GM12878 (cell line): ENCODE results near the gene SLC45A1. TPM values are rescaled to one million over a fixed set of nuclear protein-coding genes. Genes with fewer than 3 reads are reported as not detected.

ENCODE experiments used
- ATAC-seq: fragments of 200-7000 bp; cut with Tn5 transposase; 3 replicates; pipeline ENCODE4 v1.9.1; 2020; ENCODE audit warnings: mild to moderate bottlenecking, moderate library complexity
- BruUV-seq: library from RNA; stranded (reverse); fragments of 400-500 nt; replicated peaks from 2 replicates; lab custom pipeline; 2021; lab: Mats Ljungman, UMichigan
- CTCF ChIA-PET: fragments of 300-600 bp; sonication (Branson Sonifier 250); formaldehyde crosslinking; extraction: SDS; loops from one replicate; lab custom pipeline; 2021; ENCODE audit warnings: inconsistent platforms; lab: Yijun Ruan, JAX
- POLR2A ChIA-PET: fragments of 350-600 bp; formaldehyde crosslinking; extraction: SDS; loops from one replicate; lab custom pipeline; 2021; ENCODE audit warnings: inconsistent platforms; lab: Charles Lee
- RAD21 ChIA-PET: fragments of 300-600 bp; sonication (Branson Sonifier 250); formaldehyde crosslinking; loops from one replicate; lab custom pipeline; 2023; ENCODE audit warnings: antibody characterized with exemption; ENCODE audit not compliant: unreplicated experiment; lab: Charles Lee
- SMC1A ChIA-PET: fragments of 300-600 bp; sonication (Branson Sonifier 250); formaldehyde crosslinking; loops from one replicate; lab custom pipeline; 2023; ENCODE audit not compliant: unreplicated experiment, uncharacterized antibody; lab: Charles Lee
- DNase-seq: peaks from one replicate; pipeline ENCODE4 v3.0.0-alpha.2; 2011; ENCODE audit warnings: low read depth, low spot score
- FAIRE-seq: peaks from 3 replicates; lab custom pipeline; 2011; peaks lifted over from hg19 to GRCh38; lab: Jason Lieb, UNC
- H2AFZ ChIP-seq: 2 replicates; pipeline ENCODE4 v1.6.0; 2011; ENCODE audit warnings: low read depth, low read length, control low read depth; ENCODE audit not compliant: control insufficient read depth
- H3K27ac ChIP-seq: 2 replicates; pipeline ENCODE4 v1.5.1; 2011; ENCODE audit warnings: control low read depth; ENCODE audit not compliant: control insufficient read depth, insufficient read depth
- H3K27me3 ChIP-seq, 2 experiments: replicated peaks in 1 of 2; 2 replicates each; pipeline versions ENCODE4 v1.6.0 to v1.6.1; 2011; ENCODE audit warnings: low read length in 1 of 2; ENCODE audit not compliant: control insufficient read depth in 2 of 2, insufficient read depth in 2 of 2
- H3K36me3 ChIP-seq, 2 experiments: 2 replicates each; pipeline ENCODE4 v1.5.1; 2011; ENCODE audit warnings: low read length in 1 of 2; ENCODE audit not compliant: control insufficient read depth in 2 of 2, insufficient read depth in 2 of 2
- H3K4me1 ChIP-seq: 2 replicates; pipeline ENCODE4 v1.6.1; 2011; ENCODE audit warnings: mild to moderate bottlenecking, low read length, moderate library complexity, mixed read lengths; ENCODE audit not compliant: control insufficient read depth, insufficient read depth
- H3K4me2 ChIP-seq: 2 replicates; pipeline ENCODE4 v1.6.0; 2011; ENCODE audit warnings: control low read depth; ENCODE audit not compliant: control insufficient read depth, insufficient read depth
- H3K4me3 ChIP-seq: fragments of 200-600 bp; sonication (generic); 2 replicates; pipeline ENCODE4 v1.5.1; 2016
- H3K79me2 ChIP-seq: 2 replicates; pipeline ENCODE4 v1.6.0; 2011; ENCODE audit warnings: low read length; ENCODE audit not compliant: control insufficient read depth, insufficient read depth
- H3K9ac ChIP-seq: 2 replicates; pipeline ENCODE4 v1.8.0; 2011; ENCODE audit warnings: low read length, control low read depth, mixed read lengths; ENCODE audit not compliant: control insufficient read depth, insufficient read depth
- H3K9me3 ChIP-seq: replicated peaks from 3 replicates; pipeline ENCODE4 v1.5.1; 2011; ENCODE audit warnings: mild to moderate bottlenecking, low read length; ENCODE audit not compliant: control insufficient read depth, insufficient read depth
- H4K20me1 ChIP-seq: 2 replicates; pipeline ENCODE4 v1.6.0; 2011; ENCODE audit not compliant: control insufficient read depth, insufficient read depth
- DPF2 ChIP-seq: fragments of 450-650 bp; IDR thresholded peaks from 2 replicates; pipeline ENCODE4 v1.6.1; 2017; ENCODE audit warnings: mild to moderate bottlenecking
- FOXM1 ChIP-seq: IDR thresholded peaks from 2 replicates; pipeline ENCODE4 v1.6.1; 2012; ENCODE audit warnings: low read depth, mild to moderate bottlenecking, inconsistent platforms, low read length, moderate library complexity
- MXI1 ChIP-seq: fragments of 150-350 bp; IDR thresholded peaks from 2 replicates; pipeline ENCODE4 v1.6.1; 2011; ENCODE audit warnings: low read depth, mild to moderate bottlenecking, inconsistent platforms, low read length, improper control_type of control experiment
- RBBP5 ChIP-seq: fragments of 200-600 bp; sonication (generic); conservative IDR thresholded peaks from 2 replicates; pipeline ENCODE4 v1.6.1; 2016
- SMAD5 ChIP-seq: IDR thresholded peaks from 2 replicates; pipeline ENCODE4 v1.6.1; 2016; ENCODE audit warnings: antibody characterized with exemption, low read depth
- WGBS: methylation state at CpG from one replicate; pipeline ENCODE4 v1.1.6; 2016; ENCODE audit warnings: low lambda C conversion rate; ENCODE audit not compliant: insufficient replicate concordance, insufficient coverage; ENCODE audit errors: missing lambda C conversion rate; 5-methylcytosine and 5-hydroxymethylcytosine counted together
- in situ Hi-C: fragments of 300-500 bp; cut with MboI; formaldehyde crosslinking; loops from 9 replicates; pipeline ENCODE4 v1.14.3; 2018; ENCODE audit warnings: mixed read lengths
- intact Hi-C: fragments of 100-400 bp; cut with micrococcal nuclease; formaldehyde crosslinking; loops from one replicate; pipeline ENCODE4 v1.14.2; 2022; ENCODE audit not compliant: unreplicated experiment
- polyA plus RNA-seq, 11 experiments: library from polyadenylated mRNA; depleted of rRNA in 4 of 11; unstranded in 6 of 11; stranded (reverse) in 5 of 11; fragments of >200 nt; fragmentation: Nextera tagmentation in 4 of 11; fragmentation: Illumina TruSeq in 1 of 11; extraction: Ambion mirVana in 4 of 11; extraction: Trizol in 1 of 11; gene quantifications; 1 replicate in 1 of 11; 2 replicates in 10 of 11; pipeline versions ENCODE4 v1.2.1 to v1.2.3, GENCODE V29; 2011 to 2016; ENCODE audit warnings: inconsistent platforms in 2 of 11, missing spikeins in 2 of 11, low read depth in 1 of 11
- total RNA-seq, 4 experiments: library from RNA; depleted of rRNA in 3 of 4; stranded (reverse); fragments of >200 nt in 3 of 4; fragmentation: Illumina TruSeq in 1 of 4; extraction: Trizol in 1 of 4; gene quantifications; 2 replicates each; pipeline versions ENCODE4 v1.2.1 to v1.2.3, GENCODE V29; 2013 to 2021
- TF ChIP-seq, protein P1 (sequence below): fragments of 450-650 bp; IDR thresholded peaks from 2 replicates; pipeline ENCODE4 v1.6.1; 2017; ENCODE audit warnings: mild to moderate bottlenecking
- TF ChIP-seq, protein P2 (sequence below): IDR thresholded peaks from 2 replicates; pipeline ENCODE4 v1.6.1; 2012; ENCODE audit warnings: low read depth, low read length, improper control_type of control experiment
- TF ChIP-seq, protein P3 (sequence below): fragments of 150-350 bp; IDR thresholded peaks from 2 replicates; pipeline ENCODE4 v1.6.1; 2016; ENCODE audit warnings: low read depth, low read length
- TF ChIP-seq, protein P4 (sequence below): fragments of 450-650 bp; IDR thresholded peaks from 2 replicates; pipeline ENCODE4 v1.6.1; 2017; ENCODE audit warnings: low read depth, mild to moderate bottlenecking, moderate library complexity

SLC45A1 gene
- total and polyA plus RNA-seq, 10 of the 15 experiments (the other 5 are each of a cell fraction or from before 2014, with no cell fraction given), result 0.07 to 0.23 (median 0.13) TPM; not detected in 6

DNA sequence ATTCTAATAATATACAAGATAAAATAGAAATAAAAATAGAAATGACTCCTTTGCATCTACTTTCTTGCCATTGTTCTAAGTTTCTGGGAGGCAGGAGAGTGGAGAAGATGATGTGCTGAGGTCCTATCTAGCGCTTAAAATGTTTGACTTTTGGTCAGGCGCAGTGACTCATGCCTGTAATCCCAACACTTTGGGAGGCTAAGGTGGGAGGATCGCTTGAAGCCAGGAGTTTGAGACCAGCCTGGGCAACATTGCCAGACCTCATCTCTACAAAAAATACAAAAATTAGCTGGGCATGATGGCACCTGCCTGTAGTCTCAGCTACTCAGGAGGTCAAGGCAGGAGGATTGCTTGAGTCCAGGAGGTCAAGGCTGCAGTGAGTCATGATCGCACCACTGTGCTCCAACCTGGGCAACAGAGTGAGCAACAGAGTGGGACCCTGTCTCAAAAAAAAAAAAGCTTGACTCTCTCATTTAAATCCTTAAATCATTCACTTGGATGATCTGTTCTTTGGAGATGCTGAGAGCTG lies 24.2 kb upstream of the SLC45A1 start:
- H3K4me3 ChIP-seq, result no peak overlapping the region
- H3K36me3 ChIP-seq, result no peaks in the 10 kb centered on the region
- SMC1A ChIA-PET, result interaction anchor here (1.6 kb wide), 1 partner anchor 9 kb away, joined by 4 read pairs; no protein-coding TSS in a partner anchor
- H2AFZ ChIP-seq, result no peak overlapping the region
- in situ Hi-C loops (no loop called here), intact Hi-C loops (no loop called here)
- no peak overlapping the region for H3K27ac ChIP-seq
- no peaks in the 10 kb centered on the region for H3K79me2 ChIP-seq
- H3K4me2 ChIP-seq, result no peak overlapping the region
- POLR2A ChIA-PET, result no interaction called here
- TF ChIP-seq FOXM1, result no peak
- no peak for TF ChIP-seq RBBP5
- TF ChIP-seq DPF2, result no peak
- no peak for TF ChIP-seq SMAD5
- TF ChIP-seq MXI1, result no peak
- TF ChIP-seq, protein P1, sequence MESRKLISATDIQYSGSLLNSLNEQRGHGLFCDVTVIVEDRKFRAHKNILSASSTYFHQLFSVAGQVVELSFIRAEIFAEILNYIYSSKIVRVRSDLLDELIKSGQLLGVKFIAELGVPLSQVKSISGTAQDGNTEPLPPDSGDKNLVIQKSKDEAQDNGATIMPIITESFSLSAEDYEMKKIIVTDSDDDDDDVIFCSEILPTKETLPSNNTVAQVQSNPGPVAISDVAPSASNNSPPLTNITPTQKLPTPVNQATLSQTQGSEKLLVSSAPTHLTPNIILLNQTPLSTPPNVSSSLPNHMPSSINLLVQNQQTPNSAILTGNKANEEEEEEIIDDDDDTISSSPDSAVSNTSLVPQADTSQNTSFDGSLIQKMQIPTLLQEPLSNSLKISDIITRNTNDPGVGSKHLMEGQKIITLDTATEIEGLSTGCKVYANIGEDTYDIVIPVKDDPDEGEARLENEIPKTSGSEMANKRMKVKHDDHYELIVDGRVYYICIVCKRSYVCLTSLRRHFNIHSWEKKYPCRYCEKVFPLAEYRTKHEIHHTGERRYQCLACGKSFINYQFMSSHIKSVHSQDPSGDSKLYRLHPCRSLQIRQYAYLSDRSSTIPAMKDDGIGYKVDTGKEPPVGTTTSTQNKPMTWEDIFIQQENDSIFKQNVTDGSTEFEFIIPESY, result no peak
- TF ChIP-seq, protein P2, sequence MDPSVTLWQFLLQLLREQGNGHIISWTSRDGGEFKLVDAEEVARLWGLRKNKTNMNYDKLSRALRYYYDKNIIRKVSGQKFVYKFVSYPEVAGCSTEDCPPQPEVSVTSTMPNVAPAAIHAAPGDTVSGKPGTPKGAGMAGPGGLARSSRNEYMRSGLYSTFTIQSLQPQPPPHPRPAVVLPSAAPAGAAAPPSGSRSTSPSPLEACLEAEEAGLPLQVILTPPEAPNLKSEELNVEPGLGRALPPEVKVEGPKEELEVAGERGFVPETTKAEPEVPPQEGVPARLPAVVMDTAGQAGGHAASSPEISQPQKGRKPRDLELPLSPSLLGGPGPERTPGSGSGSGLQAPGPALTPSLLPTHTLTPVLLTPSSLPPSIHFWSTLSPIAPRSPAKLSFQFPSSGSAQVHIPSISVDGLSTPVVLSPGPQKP, result no peak
- TF ChIP-seq, protein P3, sequence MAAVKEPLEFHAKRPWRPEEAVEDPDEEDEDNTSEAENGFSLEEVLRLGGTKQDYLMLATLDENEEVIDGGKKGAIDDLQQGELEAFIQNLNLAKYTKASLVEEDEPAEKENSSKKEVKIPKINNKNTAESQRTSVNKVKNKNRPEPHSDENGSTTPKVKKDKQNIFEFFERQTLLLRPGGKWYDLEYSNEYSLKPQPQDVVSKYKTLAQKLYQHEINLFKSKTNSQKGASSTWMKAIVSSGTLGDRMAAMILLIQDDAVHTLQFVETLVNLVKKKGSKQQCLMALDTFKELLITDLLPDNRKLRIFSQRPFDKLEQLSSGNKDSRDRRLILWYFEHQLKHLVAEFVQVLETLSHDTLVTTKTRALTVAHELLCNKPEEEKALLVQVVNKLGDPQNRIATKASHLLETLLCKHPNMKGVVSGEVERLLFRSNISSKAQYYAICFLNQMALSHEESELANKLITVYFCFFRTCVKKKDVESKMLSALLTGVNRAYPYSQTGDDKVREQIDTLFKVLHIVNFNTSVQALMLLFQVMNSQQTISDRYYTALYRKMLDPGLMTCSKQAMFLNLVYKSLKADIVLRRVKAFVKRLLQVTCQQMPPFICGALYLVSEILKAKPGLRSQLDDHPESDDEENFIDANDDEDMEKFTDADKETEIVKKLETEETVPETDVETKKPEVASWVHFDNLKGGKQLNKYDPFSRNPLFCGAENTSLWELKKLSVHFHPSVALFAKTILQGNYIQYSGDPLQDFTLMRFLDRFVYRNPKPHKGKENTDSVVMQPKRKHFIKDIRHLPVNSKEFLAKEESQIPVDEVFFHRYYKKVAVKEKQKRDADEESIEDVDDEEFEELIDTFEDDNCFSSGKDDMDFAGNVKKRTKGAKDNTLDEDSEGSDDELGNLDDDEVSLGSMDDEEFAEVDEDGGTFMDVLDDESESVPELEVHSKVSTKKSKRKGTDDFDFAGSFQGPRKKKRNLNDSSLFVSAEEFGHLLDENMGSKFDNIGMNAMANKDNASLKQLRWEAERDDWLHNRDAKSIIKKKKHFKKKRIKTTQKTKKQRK, result no peak
- TF ChIP-seq, protein P4, sequence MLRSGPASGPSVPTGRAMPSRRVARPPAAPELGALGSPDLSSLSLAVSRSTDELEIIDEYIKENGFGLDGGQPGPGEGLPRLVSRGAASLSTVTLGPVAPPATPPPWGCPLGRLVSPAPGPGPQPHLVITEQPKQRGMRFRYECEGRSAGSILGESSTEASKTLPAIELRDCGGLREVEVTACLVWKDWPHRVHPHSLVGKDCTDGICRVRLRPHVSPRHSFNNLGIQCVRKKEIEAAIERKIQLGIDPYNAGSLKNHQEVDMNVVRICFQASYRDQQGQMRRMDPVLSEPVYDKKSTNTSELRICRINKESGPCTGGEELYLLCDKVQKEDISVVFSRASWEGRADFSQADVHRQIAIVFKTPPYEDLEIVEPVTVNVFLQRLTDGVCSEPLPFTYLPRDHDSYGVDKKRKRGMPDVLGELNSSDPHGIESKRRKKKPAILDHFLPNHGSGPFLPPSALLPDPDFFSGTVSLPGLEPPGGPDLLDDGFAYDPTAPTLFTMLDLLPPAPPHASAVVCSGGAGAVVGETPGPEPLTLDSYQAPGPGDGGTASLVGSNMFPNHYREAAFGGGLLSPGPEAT, result no peak
- RAD21 ChIA-PET, result interaction anchor here (0.8 kb wide), 1 partner anchor 27 kb away, joined by 3 read pairs; no protein-coding TSS in a partner anchor
- 96% methylated on average over 4 of the region's 4 CpGs for WGBS
- FAIRE-seq, result no peak
- no peaks in the 10 kb centered on the region for H3K9me3 ChIP-seq
- no peaks in the 10 kb centered on the region for H4K20me1 ChIP-seq
- CTCF ChIA-PET, result interaction anchor here (0.7 to 1.6 kb wide), 3 partner anchors 9 to 261 kb away, joined by 3 to 4 read pairs (median 4); no protein-coding TSS in a partner anchor
- ATAC-seq, result no peak
- BruUV-seq, result no TSS peak
- H3K9ac ChIP-seq, result no peak overlapping the region
- no peaks in the 10 kb centered on the region for H3K27me3 ChIP-seq
- H3K4me1 ChIP-seq, result no peaks in the 10 kb centered on the region
- no peak for DNase-seq
